ENCODE results near the gene LDLRAD4. TPM values are rescaled to one million over a fixed set of nuclear protein-coding genes. Genes with fewer than 3 reads are reported as not detected.

Gene LDLRAD4
- total and polyA plus RNA-seq, 2 donors (not counting 1 experiment from before 2014, with no cell fraction given) = 13.9 to 35.7 TPM

DNA sequence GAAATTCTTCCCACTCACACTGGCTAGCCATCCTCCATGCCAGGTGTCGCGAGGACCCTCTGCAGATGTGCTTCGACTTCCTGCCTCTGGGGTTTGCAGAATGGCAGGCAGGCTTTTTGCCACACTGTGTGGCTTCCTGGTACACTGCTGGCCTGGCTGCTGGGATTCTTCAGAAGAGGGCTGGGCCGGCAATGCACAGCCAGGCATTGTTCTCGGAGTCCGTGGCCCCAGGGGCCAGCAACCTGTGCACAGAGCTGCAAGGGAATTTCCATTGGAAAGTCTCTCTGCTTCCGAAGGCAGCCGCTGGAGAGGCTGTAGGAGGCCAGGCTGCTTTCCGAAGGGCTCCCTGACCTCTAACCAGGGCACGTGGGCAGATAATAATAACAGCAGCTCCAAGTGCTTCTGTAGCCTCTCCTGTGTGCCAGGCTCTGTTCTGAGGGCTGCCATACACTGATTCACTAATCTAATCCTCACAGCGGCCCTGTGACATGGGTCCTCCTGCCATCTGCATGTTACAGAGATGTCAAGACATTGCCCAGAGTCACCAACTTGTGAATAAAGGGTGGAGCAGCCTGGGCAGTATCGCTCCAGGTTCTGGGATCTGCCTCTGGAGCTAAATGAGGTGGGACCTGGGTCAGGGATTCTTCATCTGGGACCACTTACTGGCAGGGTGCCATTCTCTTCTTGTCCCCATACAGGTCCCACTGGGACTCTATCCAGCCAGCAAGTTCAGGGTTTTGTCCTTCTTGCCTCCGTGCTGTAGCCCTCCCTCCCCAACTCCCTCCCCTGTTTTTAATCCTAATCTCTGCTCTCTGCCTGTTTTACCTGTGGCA, 5.0 kb downstream of the LDLRAD4 start:
- CTCF ChIA-PET = interaction anchor here (0.7 to 1.0 kb wide), 2 partner anchors 17 to 335 kb away, joined by 3 read pairs; no protein-coding TSS in a partner anchor
- Histone ChIP-seq H3K79me2 (ENCODE audit: control insufficient read depth, insufficient read depth, low read length) (no peaks in the 10 kb centered on the region), H3K9me3 (ENCODE audit: control extremely low read depth in 1 of 3, control insufficient read depth in 2 of 3, insufficient read depth in 1 of 3, low read length in 2 of 3) (no peaks in the 10 kb centered on the region), H3K27me3 (replicated peaks in 1 of 4; ENCODE audit: control extremely low read depth in 1 of 4, control insufficient read depth in 3 of 4, insufficient read depth in 4 of 4, low read length in 3 of 4) (peaks cover 0 to 28% (median 10%) of the 10 kb centered on the region in 4 experiments), H4K20me1 (ENCODE audit: control insufficient read depth, insufficient read depth, low read length, poor library complexity, severe bottlenecking) (no peaks in the 10 kb centered on the region), H3K36me3 (replicated peaks in 1 of 2; ENCODE audit: control extremely low read depth in 1 of 2, control insufficient read depth in 1 of 2, extremely low read depth in 1 of 2, insufficient read depth in 2 of 2, low read length in 1 of 2) (no peaks in the 10 kb centered on the region), H3K9ac (ENCODE audit: low read length) (no peak overlapping the region), H3K4me1 (ENCODE audit: control insufficient read depth in 2 of 2, insufficient read depth in 2 of 2, low read length in 2 of 2) (peaks cover 6 to 8% of the 10 kb centered on the region in 2 donors), H3K27ac (ENCODE audit: low read length in 2 of 2) (no peak overlapping the region), H3K4me2 (replicated peaks; ENCODE audit: low read depth, low read length, poor library complexity, severe bottlenecking) (no peak overlapping the region), H3K4me3 (ENCODE audit: control extremely low read depth in 1 of 5, extremely low read depth in 1 of 5, insufficient read depth in 1 of 5, low read depth in 2 of 5, low read length in 4 of 5) (no peak overlapping the region), H2AFZ (ENCODE audit: insufficient read depth, low read depth, low read length, poor library complexity, severe bottlenecking) (no peak overlapping the region)
- Mint-ChIP-seq H3K27ac (no peak overlapping the region), H3K4me1 (peaks cover 9% of the 10 kb centered on the region), H3K4me3 (no peak overlapping the region), H3K9me3 (ENCODE audit: insufficient read depth) (no peaks in the 10 kb centered on the region), H3K27me3 (peaks cover 45% of the 10 kb centered on the region)
- TF ChIP-seq, protein P1, sequence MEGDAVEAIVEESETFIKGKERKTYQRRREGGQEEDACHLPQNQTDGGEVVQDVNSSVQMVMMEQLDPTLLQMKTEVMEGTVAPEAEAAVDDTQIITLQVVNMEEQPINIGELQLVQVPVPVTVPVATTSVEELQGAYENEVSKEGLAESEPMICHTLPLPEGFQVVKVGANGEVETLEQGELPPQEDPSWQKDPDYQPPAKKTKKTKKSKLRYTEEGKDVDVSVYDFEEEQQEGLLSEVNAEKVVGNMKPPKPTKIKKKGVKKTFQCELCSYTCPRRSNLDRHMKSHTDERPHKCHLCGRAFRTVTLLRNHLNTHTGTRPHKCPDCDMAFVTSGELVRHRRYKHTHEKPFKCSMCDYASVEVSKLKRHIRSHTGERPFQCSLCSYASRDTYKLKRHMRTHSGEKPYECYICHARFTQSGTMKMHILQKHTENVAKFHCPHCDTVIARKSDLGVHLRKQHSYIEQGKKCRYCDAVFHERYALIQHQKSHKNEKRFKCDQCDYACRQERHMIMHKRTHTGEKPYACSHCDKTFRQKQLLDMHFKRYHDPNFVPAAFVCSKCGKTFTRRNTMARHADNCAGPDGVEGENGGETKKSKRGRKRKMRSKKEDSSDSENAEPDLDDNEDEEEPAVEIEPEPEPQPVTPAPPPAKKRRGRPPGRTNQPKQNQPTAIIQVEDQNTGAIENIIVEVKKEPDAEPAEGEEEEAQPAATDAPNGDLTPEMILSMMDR (IDR thresholded peaks at IDR 0.05) = no peak
- no peak for TF ChIP-seq EZH2 (IDR thresholded peaks at IDR 0.05; ENCODE audit: borderline replicate concordance, insufficient read depth, low read depth, low read length, poor library complexity, severe bottlenecking)
- intact Hi-C loops (cut with micrococcal nuclease) = no loop called here
- ATAC-seq (ENCODE audit: low read depth) = no peak
- no peak for DNase-seq
- WGBS (ENCODE audit: insufficient coverage) = 63% methylated on average over 13 of the region's 13 CpGs
- POLR2A ChIA-PET = no interaction called here

DNA sequence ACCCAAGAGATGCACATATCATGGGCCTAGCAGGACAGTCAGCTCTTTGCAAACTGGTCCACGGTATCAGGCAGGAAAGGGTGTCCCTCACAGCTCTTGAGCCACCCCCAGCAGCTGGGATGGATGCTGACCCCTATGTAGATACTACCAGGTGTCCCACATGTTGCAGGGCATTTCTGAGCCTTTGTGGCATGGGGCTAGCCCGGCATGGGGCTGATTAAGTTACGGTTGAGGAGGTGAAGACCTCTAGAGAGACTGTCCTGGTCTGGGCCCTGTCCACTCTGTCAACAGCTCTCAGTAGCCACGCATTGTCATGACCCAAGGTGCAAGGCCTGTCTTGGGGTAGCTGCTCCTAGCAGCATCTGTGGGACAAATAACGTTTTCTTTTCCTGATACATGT, 6.7 kb downstream of the LDLRAD4 start:
- no peak for TF ChIP-seq EZH2 (IDR thresholded peaks at IDR 0.05; ENCODE audit: borderline replicate concordance, insufficient read depth, low read depth, low read length, poor library complexity, severe bottlenecking)
- TF ChIP-seq, protein P1 (IDR thresholded peaks at IDR 0.05) = no peak
- Mint-ChIP-seq H3K27me3 (peaks cover 28% of the 10 kb centered on the region), H3K27ac (no peak overlapping the region), H3K9me3 (ENCODE audit: insufficient read depth) (no peaks in the 10 kb centered on the region), H3K4me1 (no peaks in the 10 kb centered on the region), H3K4me3 (no peak overlapping the region)
- Histone ChIP-seq H3K9me3 (ENCODE audit: control extremely low read depth in 1 of 3, control insufficient read depth in 2 of 3, insufficient read depth in 1 of 3, low read length in 2 of 3) (no peaks in the 10 kb centered on the region), H2AFZ (ENCODE audit: insufficient read depth, low read depth, low read length, poor library complexity, severe bottlenecking) (no peak overlapping the region), H3K4me3 (ENCODE audit: control extremely low read depth in 1 of 5, extremely low read depth in 1 of 5, insufficient read depth in 1 of 5, low read depth in 2 of 5, low read length in 4 of 5) (no peak overlapping the region), H3K9ac (ENCODE audit: low read length) (no peak overlapping the region), H3K36me3 (replicated peaks in 1 of 2; ENCODE audit: control extremely low read depth in 1 of 2, control insufficient read depth in 1 of 2, extremely low read depth in 1 of 2, insufficient read depth in 2 of 2, low read length in 1 of 2) (no peaks in the 10 kb centered on the region), H3K27me3 (replicated peaks in 1 of 4; ENCODE audit: control extremely low read depth in 1 of 4, control insufficient read depth in 3 of 4, insufficient read depth in 4 of 4, low read length in 3 of 4) (peaks cover 0 to 14% (median under 1%) of the 10 kb centered on the region in 4 experiments), H3K79me2 (ENCODE audit: control insufficient read depth, insufficient read depth, low read length) (no peaks in the 10 kb centered on the region), H4K20me1 (ENCODE audit: control insufficient read depth, insufficient read depth, low read length, poor library complexity, severe bottlenecking) (no peaks in the 10 kb centered on the region), H3K4me2 (replicated peaks; ENCODE audit: low read depth, low read length, poor library complexity, severe bottlenecking) (no peak overlapping the region), H3K4me1 (ENCODE audit: control insufficient read depth in 2 of 2, insufficient read depth in 2 of 2, low read length in 2 of 2) (no peaks in the 10 kb centered on the region), H3K27ac (ENCODE audit: low read length in 2 of 2) (no peak overlapping the region)
- no peak for DNase-seq
- 85% methylated on average over 5 of the region's 5 CpGs for WGBS (ENCODE audit: insufficient coverage)
- intact Hi-C loops (cut with micrococcal nuclease) = no loop called here
- POLR2A ChIA-PET = no interaction called here
- ATAC-seq (ENCODE audit: low read depth) = no peak
- CTCF ChIA-PET = no interaction called here
